ENCODE results near the gene ATG2B. TPM values are rescaled to one million over a fixed set of nuclear protein-coding genes. Genes with fewer than 3 reads are reported as not detected.

Gene ATG2B
- total and polyA plus RNA-seq, 3 donors from 2014 or later, result 42.7 to 74.9 (median 44.8) TPM

GRCh38 chr14:96383445-96383844, 20.3 kb upstream of the ATG2B start:
- H3K9me3 ChIP-seq, result no peaks in the 10 kb centered on the region
- H3K36me3 ChIP-seq (ENCODE audit: low read depth, missing control alignments), result no peaks in the 10 kb centered on the region
- no peak overlapping the region for H3K4me3 ChIP-seq
- intact Hi-C loops (cut with DNase I; ENCODE audit: low total_unique reads), result no loop called here
- H3K27ac ChIP-seq, result no peak overlapping the region
- TF ChIP-seq POLR2A (IDR thresholded peaks at IDR 0.05) (no peak), CTCF (IDR thresholded peaks at IDR 0.05) (no peak)
- no peak for DNase-seq
- H3K4me1 ChIP-seq, result no peaks in the 10 kb centered on the region
- 91 to 92% methylated on average over 2 of the region's 2 CpGs for WGBS, 2 donors
- H3K27me3 ChIP-seq, result no peaks in the 10 kb centered on the region

- Histone ChIP-seq H3K4me1 (no peaks in the 10 kb centered on the region), H3K4me3 (no peak overlapping the region), H3K27me3 (no peaks in the 10 kb centered on the region), H3K27ac (no peak overlapping the region), H3K36me3 (ENCODE audit: low read depth, missing control alignments) (no peaks in the 10 kb centered on the region), H3K9me3 (no peaks in the 10 kb centered on the region)
- TF ChIP-seq POLR2A (IDR thresholded peaks at IDR 0.05), result no peak
- no peak for TF ChIP-seq CTCF (IDR thresholded peaks at IDR 0.05)
- intact Hi-C loops (cut with DNase I; ENCODE audit: low total_unique reads), result no loop called here
- DNase-seq, result no peak
- 82 to 96% methylated on average over 3 of the region's 3 CpGs for WGBS, 2 donors
These were observed 17.6 kb upstream of the ATG2B start for GRCh38 chr14:96380735-96381134.

GRCh38 chr14:96376093-96376492, 13.0 kb upstream of the ATG2B start:
- no peak overlapping the region for H3K27ac ChIP-seq
- no peaks in the 10 kb centered on the region for H3K27me3 ChIP-seq
- no peak for DNase-seq
- no peak overlapping the region for H3K4me3 ChIP-seq
- TF ChIP-seq POLR2A (IDR thresholded peaks at IDR 0.05), result no peak
- no peak for TF ChIP-seq CTCF (IDR thresholded peaks at IDR 0.05)
- intact Hi-C loops (cut with DNase I; ENCODE audit: low total_unique reads), result no loop called here
- H3K36me3 ChIP-seq (ENCODE audit: low read depth, missing control alignments), result no peaks in the 10 kb centered on the region
- 87 to 90% methylated on average over 3 of the region's 3 CpGs for WGBS, 2 donors
- H3K4me1 ChIP-seq, result no peaks in the 10 kb centered on the region
- H3K9me3 ChIP-seq, result no peaks in the 10 kb centered on the region

GRCh38 chr14:96373538-96373937, 10.4 kb upstream of the ATG2B start:
- no peaks in the 10 kb centered on the region for H3K36me3 ChIP-seq (ENCODE audit: low read depth, missing control alignments)
- 84 to 91% methylated on average over 3 of the region's 3 CpGs for WGBS, 2 donors
- no peaks in the 10 kb centered on the region for H3K4me1 ChIP-seq
- no peaks in the 10 kb centered on the region for H3K27me3 ChIP-seq
- DNase-seq, result no peak
- intact Hi-C loops (cut with DNase I; ENCODE audit: low total_unique reads), result no loop called here
- no peak overlapping the region for H3K27ac ChIP-seq
- H3K9me3 ChIP-seq, result no peaks in the 10 kb centered on the region
- H3K4me3 ChIP-seq, result no peak overlapping the region
- TF ChIP-seq CTCF (IDR thresholded peaks at IDR 0.05) (no peak), POLR2A (IDR thresholded peaks at IDR 0.05) (no peak)

GRCh38 chr14:96370528-96370927, 7.4 kb upstream of the ATG2B start:
- TF ChIP-seq POLR2A (IDR thresholded peaks at IDR 0.05) (no peak), CTCF (IDR thresholded peaks at IDR 0.05) (no peak)
- no peaks in the 10 kb centered on the region for H3K9me3 ChIP-seq

More at GRCh38 chr14:96370528-96370927, 7.4 kb upstream of the ATG2B start:
- no peaks in the 10 kb centered on the region for H3K36me3 ChIP-seq (ENCODE audit: low read depth, missing control alignments)
- no peaks in the 10 kb centered on the region for H3K27me3 ChIP-seq
- 93 to 100% methylated on average over 5 of the region's 5 CpGs for WGBS, 2 donors
- H3K4me1 ChIP-seq, result no peaks in the 10 kb centered on the region
- intact Hi-C loops (cut with DNase I; ENCODE audit: low total_unique reads), result no loop called here
- H3K27ac ChIP-seq, result no peak overlapping the region
- no peak for DNase-seq
- H3K4me3 ChIP-seq, result no peak overlapping the region
